Loucy (cell line): ENCODE measurements around the gene PRICKLE2.

Experiments
- H2AFZ ChIP-seq: fragments of 200-600 bp; sonication (generic); 2 replicates; pipeline ENCODE4 v1.6.0; 2016; ENCODE audit warnings: antibody characterized with exemption, mild to moderate bottlenecking, low read length, moderate library complexity
- H3F3A ChIP-seq: fragments of 200-600 bp; 2 replicates; pipeline ENCODE4 v1.6.0; 2016; ENCODE audit warnings: antibody characterized with exemption, low read depth, mild to moderate bottlenecking
- H3K27me3 ChIP-seq: fragments of 200-600 bp; sonication (generic); 2 replicates; pipeline ENCODE4 v1.6.1; 2014; ENCODE audit warnings: low read length, mild to moderate bottlenecking; ENCODE audit not compliant: insufficient read depth, poor library complexity, severe bottlenecking
- H3K36me3 ChIP-seq: fragments of 200-600 bp; sonication (generic); 2 replicates; pipeline ENCODE4 v1.6.1; 2016; ENCODE audit warnings: low read length; ENCODE audit not compliant: insufficient read depth
- H3K4me1 ChIP-seq: fragments of 200-600 bp; sonication (generic); 2 replicates; pipeline ENCODE4 v1.5.1; 2014; ENCODE audit warnings: low read length, mild to moderate bottlenecking; ENCODE audit not compliant: insufficient read depth, poor library complexity, severe bottlenecking
- H3K4me2 ChIP-seq: fragments of 200-600 bp; sonication (generic); 2 replicates; pipeline ENCODE4 v1.6.0; 2014; ENCODE audit warnings: antibody characterized with exemption, low read length, low read depth, mild to moderate bottlenecking; ENCODE audit not compliant: poor library complexity, severe bottlenecking
- H3K4me3 ChIP-seq: fragments of 200-600 bp; sonication (generic); 2 replicates; pipeline ENCODE4 v1.5.1; 2014; ENCODE audit warnings: low read length, mild to moderate bottlenecking, mixed read lengths; ENCODE audit not compliant: poor library complexity, severe bottlenecking
- H3K79me2 ChIP-seq: fragments of 200-600 bp; sonication (generic); 2 replicates; pipeline ENCODE4 v1.6.1; 2014; ENCODE audit warnings: low read length; ENCODE audit not compliant: insufficient read depth
- H3K9ac ChIP-seq: fragments of 200-600 bp; sonication (generic); 2 replicates; pipeline ENCODE4 v1.6.0; 2014; ENCODE audit warnings: mild to moderate bottlenecking, low read depth, low read length, moderate library complexity; ENCODE audit not compliant: poor library complexity, severe bottlenecking
- H3K9me2 ChIP-seq: fragments of 200-600 bp; sonication (generic); replicated peaks from 2 replicates; pipeline ENCODE4 v1.6.1; 2016; ENCODE audit warnings: low read depth, low read length, mixed read lengths
- H3K9me3 ChIP-seq: fragments of 200-600 bp; sonication (generic); 2 replicates; pipeline ENCODE4 v1.6.1; 2014; ENCODE audit warnings: mild to moderate bottlenecking, antibody characterized with exemption, low read length, low read depth; ENCODE audit not compliant: insufficient read depth
- H4K20me1 ChIP-seq: fragments of 200-600 bp; sonication (generic); 2 replicates; pipeline ENCODE4 v1.6.0; 2014; ENCODE audit warnings: antibody characterized with exemption, low read length, mild to moderate bottlenecking; ENCODE audit not compliant: insufficient read depth, poor library complexity, severe bottlenecking
- EZH2phosphoT487 ChIP-seq: fragments of 200-600 bp; IDR thresholded peaks from 2 replicates; pipeline ENCODE4 v1.6.1; 2018; ENCODE audit warnings: antibody characterized with exemption, mild to moderate bottlenecking, moderate library complexity, borderline replicate concordance
- TF ChIP-seq, protein P1 (sequence below): fragments of 200-600 bp; sonication (generic); conservative IDR thresholded peaks from 2 replicates; pipeline ENCODE4 v1.5.1; 2014; ENCODE audit warnings: mild to moderate bottlenecking, antibody characterized with exemption, low read length

Gene PRICKLE2

DNA sequence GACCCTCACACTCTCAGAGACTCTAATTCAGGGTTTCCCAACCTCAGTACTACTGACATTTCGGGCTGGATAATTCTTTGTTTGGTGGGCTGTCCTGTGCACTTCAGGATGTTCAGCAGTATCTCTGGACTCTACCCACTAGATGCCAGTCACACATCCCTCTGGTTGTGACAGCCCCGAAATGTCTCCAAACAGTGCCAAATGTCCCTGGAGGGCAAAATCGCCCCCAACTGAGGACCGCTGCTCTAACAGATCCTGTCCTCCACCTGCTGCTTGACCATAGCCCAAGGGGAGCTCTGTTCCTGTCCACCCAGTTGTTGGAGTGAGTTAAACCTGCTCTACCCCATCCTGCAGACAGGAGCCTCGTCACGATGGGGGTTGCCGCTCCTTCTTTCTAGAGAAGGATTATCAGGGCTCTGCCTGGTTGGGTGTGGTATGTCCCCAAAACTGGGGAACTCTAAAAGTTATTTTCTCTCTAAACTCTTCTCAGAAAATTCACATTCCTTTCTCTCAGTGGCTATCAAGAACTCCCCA is 116.4 kb downstream of the PRICKLE2 start:
- 0 out of 2 replicates have a peak, but pooled peaks cover 3% of the 10 kb centered on the region for H3K9me3 ChIP-seq
- H3K4me3 ChIP-seq: no peak overlapping the region
- H3K9ac ChIP-seq: no peak overlapping the region
- no peaks in the 10 kb centered on the region for H3F3A ChIP-seq
- no peaks in the 10 kb centered on the region for H3K4me1 ChIP-seq
- no peak overlapping the region for H2AFZ ChIP-seq
- no peaks in the 10 kb centered on the region for H3K79me2 ChIP-seq
- TF ChIP-seq EZH2phosphoT487: no peak
- TF ChIP-seq, protein P1, sequence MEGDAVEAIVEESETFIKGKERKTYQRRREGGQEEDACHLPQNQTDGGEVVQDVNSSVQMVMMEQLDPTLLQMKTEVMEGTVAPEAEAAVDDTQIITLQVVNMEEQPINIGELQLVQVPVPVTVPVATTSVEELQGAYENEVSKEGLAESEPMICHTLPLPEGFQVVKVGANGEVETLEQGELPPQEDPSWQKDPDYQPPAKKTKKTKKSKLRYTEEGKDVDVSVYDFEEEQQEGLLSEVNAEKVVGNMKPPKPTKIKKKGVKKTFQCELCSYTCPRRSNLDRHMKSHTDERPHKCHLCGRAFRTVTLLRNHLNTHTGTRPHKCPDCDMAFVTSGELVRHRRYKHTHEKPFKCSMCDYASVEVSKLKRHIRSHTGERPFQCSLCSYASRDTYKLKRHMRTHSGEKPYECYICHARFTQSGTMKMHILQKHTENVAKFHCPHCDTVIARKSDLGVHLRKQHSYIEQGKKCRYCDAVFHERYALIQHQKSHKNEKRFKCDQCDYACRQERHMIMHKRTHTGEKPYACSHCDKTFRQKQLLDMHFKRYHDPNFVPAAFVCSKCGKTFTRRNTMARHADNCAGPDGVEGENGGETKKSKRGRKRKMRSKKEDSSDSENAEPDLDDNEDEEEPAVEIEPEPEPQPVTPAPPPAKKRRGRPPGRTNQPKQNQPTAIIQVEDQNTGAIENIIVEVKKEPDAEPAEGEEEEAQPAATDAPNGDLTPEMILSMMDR: no peak
- H4K20me1 ChIP-seq: no peaks in the 10 kb centered on the region
- H3K27me3 ChIP-seq: no peaks in the 10 kb centered on the region
- no peaks in the 10 kb centered on the region for H3K36me3 ChIP-seq
- H3K4me2 ChIP-seq: no peak overlapping the region
- H3K9me2 ChIP-seq: no peaks in the 10 kb centered on the region

DNA sequence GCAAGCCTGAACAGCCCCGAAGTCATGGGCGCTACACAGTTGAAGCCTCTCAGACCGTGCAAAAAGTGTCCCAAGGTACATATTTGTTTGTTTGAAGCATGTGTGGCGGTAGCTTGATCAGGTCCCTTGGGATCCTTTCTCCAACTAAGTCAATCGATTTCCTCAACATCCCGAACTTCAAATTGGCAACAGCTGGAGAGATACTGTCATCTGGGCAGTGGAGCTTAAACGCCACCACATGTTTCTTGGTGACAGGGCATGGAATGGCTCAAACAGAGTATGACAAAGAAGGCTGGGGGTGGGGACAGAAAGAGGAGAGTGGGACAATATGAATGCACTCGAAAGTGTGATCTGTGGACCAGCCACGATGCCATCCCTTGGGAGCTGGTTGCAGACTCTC is 117.0 kb downstream of the PRICKLE2 start:
- Histone ChIP-seq H3K27me3 (no peaks in the 10 kb centered on the region), H3K9me2 (no peaks in the 10 kb centered on the region), H3K9ac (no peak overlapping the region), H3F3A (no peaks in the 10 kb centered on the region), H3K9me3 (0 out of 2 replicates have a peak, but pooled peaks cover 3% of the 10 kb centered on the region), H3K4me2 (no peak overlapping the region), H3K79me2 (no peaks in the 10 kb centered on the region), H3K4me1 (no peaks in the 10 kb centered on the region), H3K4me3 (no peak overlapping the region), H2AFZ (no peak overlapping the region), H3K36me3 (no peaks in the 10 kb centered on the region), H4K20me1 (no peaks in the 10 kb centered on the region)
- TF ChIP-seq EZH2phosphoT487: no peak
- TF ChIP-seq, protein P1: no peak

DNA sequence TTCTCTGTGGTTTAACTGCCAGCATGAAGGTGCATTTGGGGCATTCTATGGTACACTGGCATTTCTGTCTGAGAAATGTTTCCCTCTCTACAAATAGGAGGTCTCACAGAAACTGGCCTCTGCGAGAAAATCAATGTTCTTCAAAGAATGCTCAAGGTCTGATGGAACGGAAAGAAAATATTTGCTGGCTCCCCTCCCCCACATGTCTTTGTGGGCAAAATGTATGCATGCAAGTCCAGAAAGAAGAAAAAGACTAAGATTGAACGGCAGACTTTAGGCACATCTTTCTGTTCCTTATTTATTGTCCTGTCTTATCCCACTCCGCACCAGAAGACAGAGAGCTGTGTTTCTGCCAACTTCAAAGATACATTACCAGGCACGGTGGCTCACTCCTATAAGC is 118.1 kb downstream of the PRICKLE2 start:
- Histone ChIP-seq H3K27me3 (no peaks in the 10 kb centered on the region), H2AFZ (no peak overlapping the region), H3F3A (no peaks in the 10 kb centered on the region), H3K79me2 (no peaks in the 10 kb centered on the region), H3K4me3 (no peak overlapping the region), H3K4me2 (no peak overlapping the region), H3K9ac (no peak overlapping the region), H3K4me1 (no peaks in the 10 kb centered on the region), H3K36me3 (no peaks in the 10 kb centered on the region), H3K9me2 (no peaks in the 10 kb centered on the region), H4K20me1 (no peaks in the 10 kb centered on the region), H3K9me3 (0 out of 2 replicates have a peak, but pooled peaks cover 3% of the 10 kb centered on the region)
- no peak for TF ChIP-seq EZH2phosphoT487
- TF ChIP-seq, protein P1: no peak
